ENCODE measurements around the gene EVL. TPM values are rescaled to one million over a fixed set of nuclear protein-coding genes. Genes with fewer than 3 reads are reported as not detected.
A peak's percentile ranks its signal among the peaks of the same experiment; 100 is the strongest.

The EVL gene, protein sequence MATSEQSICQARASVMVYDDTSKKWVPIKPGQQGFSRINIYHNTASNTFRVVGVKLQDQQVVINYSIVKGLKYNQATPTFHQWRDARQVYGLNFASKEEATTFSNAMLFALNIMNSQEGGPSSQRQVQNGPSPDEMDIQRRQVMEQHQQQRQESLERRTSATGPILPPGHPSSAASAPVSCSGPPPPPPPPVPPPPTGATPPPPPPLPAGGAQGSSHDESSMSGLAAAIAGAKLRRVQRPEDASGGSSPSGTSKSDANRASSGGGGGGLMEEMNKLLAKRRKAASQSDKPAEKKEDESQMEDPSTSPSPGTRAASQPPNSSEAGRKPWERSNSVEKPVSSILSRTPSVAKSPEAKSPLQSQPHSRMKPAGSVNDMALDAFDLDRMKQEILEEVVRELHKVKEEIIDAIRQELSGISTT
- total RNA-seq: 100 to 1,000 TPM in 1 of 2 donors, 10 to 100 TPM in 1; 53.1 to 102 TPM

- H3K27ac ChIP-seq: peak within 1 kb of the TSS in 1 of 2 donors; percentile 1
- no peaks in the 10 kb centered on the region for H3K4me1 ChIP-seq (ENCODE audit: control insufficient read depth in 1 of 2, low read depth in 2 of 2)
- TF ChIP-seq, protein P1, sequence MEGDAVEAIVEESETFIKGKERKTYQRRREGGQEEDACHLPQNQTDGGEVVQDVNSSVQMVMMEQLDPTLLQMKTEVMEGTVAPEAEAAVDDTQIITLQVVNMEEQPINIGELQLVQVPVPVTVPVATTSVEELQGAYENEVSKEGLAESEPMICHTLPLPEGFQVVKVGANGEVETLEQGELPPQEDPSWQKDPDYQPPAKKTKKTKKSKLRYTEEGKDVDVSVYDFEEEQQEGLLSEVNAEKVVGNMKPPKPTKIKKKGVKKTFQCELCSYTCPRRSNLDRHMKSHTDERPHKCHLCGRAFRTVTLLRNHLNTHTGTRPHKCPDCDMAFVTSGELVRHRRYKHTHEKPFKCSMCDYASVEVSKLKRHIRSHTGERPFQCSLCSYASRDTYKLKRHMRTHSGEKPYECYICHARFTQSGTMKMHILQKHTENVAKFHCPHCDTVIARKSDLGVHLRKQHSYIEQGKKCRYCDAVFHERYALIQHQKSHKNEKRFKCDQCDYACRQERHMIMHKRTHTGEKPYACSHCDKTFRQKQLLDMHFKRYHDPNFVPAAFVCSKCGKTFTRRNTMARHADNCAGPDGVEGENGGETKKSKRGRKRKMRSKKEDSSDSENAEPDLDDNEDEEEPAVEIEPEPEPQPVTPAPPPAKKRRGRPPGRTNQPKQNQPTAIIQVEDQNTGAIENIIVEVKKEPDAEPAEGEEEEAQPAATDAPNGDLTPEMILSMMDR (IDR thresholded peaks at IDR 0.05): no peak
- ATAC-seq (ENCODE audit: insufficient number of reproducible peaks, low FRiP score, low read depth) (no peak), DNase-seq (ENCODE audit: low spot score) (no peak)
- no peaks in the 10 kb centered on the region for H3K36me3 ChIP-seq
- H3K4me3 ChIP-seq: peak within 1 kb of the TSS; percentile 29
- no peaks in the 10 kb centered on the region for H3K27me3 ChIP-seq (replicated peaks; ENCODE audit: insufficient read depth)
- H3K9me3 ChIP-seq: no peaks in the 10 kb centered on the region
Measured at GRCh38 chr14:100065111-100065871, at the start of gene EVL. Gene EVL (plus strand): TSS chr14:100065422. CDS start chr14:100065501, 79 bp downstream.

- H3K36me3 ChIP-seq: no peaks in the 10 kb centered on the region
- ATAC-seq (ENCODE audit: insufficient number of reproducible peaks, low FRiP score, low read depth): no peak
- no peak overlapping the region for H3K27ac ChIP-seq
- H3K27me3 ChIP-seq (replicated peaks; ENCODE audit: insufficient read depth): no peaks in the 10 kb centered on the region
- no peak overlapping the region for H3K4me3 ChIP-seq
- TF ChIP-seq, protein P1 (IDR thresholded peaks at IDR 0.05): no peak
- peaks cover 0 to 10% of the 10 kb centered on the region in 2 donors for H3K4me1 ChIP-seq (ENCODE audit: control insufficient read depth in 1 of 2, low read depth in 2 of 2)
- no peak for DNase-seq (ENCODE audit: low spot score)
- no peaks in the 10 kb centered on the region for H3K9me3 ChIP-seq
Measured at GRCh38 chr14:100017553-100017952, 47.7 kb upstream of the EVL start.

GRCh38 chr14:100018054-100018453 lies 47.2 kb upstream of the EVL start:
- TF ChIP-seq, protein P1 (IDR thresholded peaks at IDR 0.05): no peak
- peaks cover 0 to 15% of the 10 kb centered on the region in 2 donors for H3K4me1 ChIP-seq (ENCODE audit: control insufficient read depth in 1 of 2, low read depth in 2 of 2)
- DNase-seq (ENCODE audit: low spot score): no peak
- no peak overlapping the region for H3K4me3 ChIP-seq
- no peaks in the 10 kb centered on the region for H3K9me3 ChIP-seq
- H3K27me3 ChIP-seq (replicated peaks; ENCODE audit: insufficient read depth): no peaks in the 10 kb centered on the region
- no peak overlapping the region for H3K27ac ChIP-seq
- no peak for ATAC-seq (ENCODE audit: insufficient number of reproducible peaks, low FRiP score, low read depth)
- H3K36me3 ChIP-seq: no peaks in the 10 kb centered on the region

GRCh38 chr14:100018482-100018881 lies 46.7 kb upstream of the EVL start:
- TF ChIP-seq, protein P1 (IDR thresholded peaks at IDR 0.05): no peak
- no peak overlapping the region for H3K27ac ChIP-seq

GRCh38 chr14:100019156-100019744 lies 46.0 kb upstream of the EVL start:
- H3K4me1 ChIP-seq (ENCODE audit: control insufficient read depth in 1 of 2, low read depth in 2 of 2): peaks cover 5 to 27% of the 10 kb centered on the region in 2 donors
- H3K9me3 ChIP-seq: no peaks in the 10 kb centered on the region
- no peaks in the 10 kb centered on the region for H3K36me3 ChIP-seq
- DNase-seq (ENCODE audit: low spot score) (no peak), ATAC-seq (ENCODE audit: insufficient number of reproducible peaks, low FRiP score, low read depth) (no peak)
- no peaks in the 10 kb centered on the region for H3K27me3 ChIP-seq (replicated peaks; ENCODE audit: insufficient read depth)
- H3K27ac ChIP-seq: no peak overlapping the region
- no peak overlapping the region for H3K4me3 ChIP-seq
- TF ChIP-seq, protein P1 (IDR thresholded peaks at IDR 0.05): no peak

More at GRCh38 chr14:100018482-100018881, 46.7 kb upstream of the EVL start:
- ATAC-seq (ENCODE audit: insufficient number of reproducible peaks, low FRiP score, low read depth) (no peak), DNase-seq (ENCODE audit: low spot score) (no peak)
- peaks cover 2 to 19% of the 10 kb centered on the region in 2 donors for H3K4me1 ChIP-seq (ENCODE audit: control insufficient read depth in 1 of 2, low read depth in 2 of 2)
- H3K27me3 ChIP-seq (replicated peaks; ENCODE audit: insufficient read depth): no peaks in the 10 kb centered on the region
- no peaks in the 10 kb centered on the region for H3K9me3 ChIP-seq
- H3K4me3 ChIP-seq: no peak overlapping the region
- H3K36me3 ChIP-seq: no peaks in the 10 kb centered on the region

Data from thoracic aorta (tissue), 2 donors.